RPMI8226 (cell line): ENCODE data around the gene RPS19BP1.

Experiments
- DNase-seq: peaks from one replicate; pipeline ENCODE4 v3.0.0-alpha.2; 2015

The RPS19BP1 gene

GRCh38 chr22:39558950-39559349 lies 26.4 kb upstream of the RPS19BP1 start:
- DNase-seq: no peak

- no peak for DNase-seq
Measured at GRCh38 chr22:39558254-39558727, 25.7 kb upstream of the RPS19BP1 start.

DNA sequence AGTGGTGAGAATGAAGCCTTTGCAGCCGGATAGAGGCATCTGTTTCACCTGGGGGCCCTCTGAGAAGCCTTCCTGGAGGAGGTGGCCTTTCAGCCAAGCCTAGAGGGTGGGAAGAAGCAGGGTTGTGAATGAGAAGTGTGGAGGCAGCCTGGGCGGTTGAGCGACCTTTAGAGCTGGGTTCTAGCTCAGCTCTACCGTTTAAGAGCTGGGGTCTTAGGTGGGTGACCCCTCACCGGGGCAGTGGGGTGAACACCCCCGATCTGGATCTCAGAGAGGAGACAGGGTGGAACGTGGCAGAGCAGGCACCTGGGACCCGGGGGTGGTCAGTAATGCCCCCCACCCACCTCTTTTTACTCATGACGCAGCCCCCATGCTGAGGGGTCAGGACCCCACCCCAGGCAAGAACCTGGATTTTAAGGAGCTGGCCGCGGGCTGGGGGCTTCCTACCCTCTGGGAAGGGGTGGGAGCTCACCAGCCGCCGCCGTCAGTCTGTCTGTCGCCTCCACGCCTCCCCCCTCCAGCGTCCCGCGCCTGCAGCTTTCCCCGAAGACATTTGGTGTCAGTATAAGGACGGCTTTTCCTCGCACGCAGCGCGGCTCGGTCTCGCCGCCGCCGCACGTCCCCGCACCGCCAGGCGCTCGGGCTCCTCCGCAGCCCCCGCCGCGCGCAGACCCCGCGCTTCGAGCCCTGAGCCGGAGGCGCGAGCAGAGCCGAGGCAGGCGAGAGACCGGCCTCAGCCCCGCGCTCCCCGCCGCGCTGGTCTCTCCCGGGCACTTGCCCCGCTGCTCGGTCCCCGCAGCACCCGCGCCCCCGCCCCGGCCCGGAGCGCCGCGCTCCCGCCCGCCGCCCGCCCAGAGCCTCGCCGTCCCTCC lies 24.7 kb upstream of the RPS19BP1 start:
- no peak for DNase-seq

DNA sequence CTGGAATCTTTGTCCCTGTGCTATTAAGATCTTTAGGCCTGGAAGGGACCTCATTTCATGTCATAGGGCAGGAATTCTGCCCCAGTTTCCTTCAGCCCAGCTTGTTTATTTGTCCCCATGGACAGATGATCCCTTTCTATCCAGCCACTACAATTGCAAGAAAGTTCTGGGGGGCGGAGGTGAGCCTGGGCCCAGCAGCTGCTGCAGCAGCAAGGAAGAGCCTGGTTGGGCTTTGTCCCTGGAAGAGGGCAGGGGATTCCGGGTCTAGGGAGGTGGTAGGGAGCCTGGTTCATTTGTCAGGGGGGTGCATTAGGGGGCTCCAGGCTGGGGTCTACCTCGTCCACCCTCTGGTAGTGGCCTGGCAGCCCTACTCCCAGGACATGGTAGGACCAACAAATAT lies 21.6 kb upstream of the RPS19BP1 start:
- DNase-seq: no peak

- no peak for DNase-seq
Measured at GRCh38 chr22:39553429-39553828, 20.9 kb upstream of the RPS19BP1 start.

DNA sequence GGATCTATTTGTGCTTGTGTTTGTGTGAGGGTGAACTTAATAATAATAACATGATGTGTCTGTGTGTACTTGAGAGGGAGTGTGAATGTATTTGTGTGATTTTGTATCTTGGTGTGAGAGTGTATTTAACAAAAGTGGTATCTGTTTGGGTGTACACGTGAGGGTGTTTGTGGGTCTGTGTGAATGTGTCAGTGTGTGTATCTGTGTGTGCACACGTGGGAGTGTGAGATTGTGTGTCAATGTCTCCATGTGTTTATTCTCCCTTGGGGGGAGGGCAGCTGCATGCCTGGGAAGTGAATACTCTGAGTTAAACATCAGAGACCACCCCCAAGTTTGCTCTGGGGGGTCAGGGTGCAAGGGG lies 15.0 kb upstream of the RPS19BP1 start:
- DNase-seq: no peak

DNA sequence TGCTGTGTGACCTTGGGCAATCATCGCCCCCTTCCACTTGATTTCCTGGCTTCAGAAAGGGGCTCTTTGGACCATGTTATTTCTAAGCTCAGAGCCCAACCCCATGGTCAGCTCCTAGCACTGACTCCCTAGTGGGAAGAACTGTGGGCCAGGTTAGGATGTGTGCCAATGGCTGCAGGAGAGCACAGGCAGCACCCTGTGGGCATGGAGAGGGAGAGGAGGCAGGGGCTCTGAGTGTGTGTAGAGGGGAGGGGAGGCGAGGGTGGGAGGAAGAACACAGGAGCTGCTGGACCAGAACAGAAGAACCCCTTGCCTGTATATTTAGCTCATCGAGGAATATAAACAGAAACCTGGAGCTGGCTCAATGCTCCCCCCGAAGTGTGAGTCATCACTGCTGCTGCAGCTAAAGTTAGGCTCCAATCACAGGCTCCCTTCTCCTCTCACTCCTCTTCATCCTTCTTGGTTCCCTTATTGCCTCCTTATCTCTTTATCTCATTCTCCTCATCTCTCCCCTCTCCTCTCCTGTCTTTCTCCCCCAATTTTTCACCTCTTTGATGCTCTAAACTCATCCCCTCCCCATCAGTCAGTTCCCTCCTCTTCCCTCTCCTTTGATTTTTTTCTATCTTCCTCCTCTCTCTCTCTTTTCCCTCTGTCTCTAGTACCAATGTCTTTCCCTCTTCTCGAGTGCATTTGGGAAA lies 14.5 kb upstream of the RPS19BP1 start:
- DNase-seq: no peak

- DNase-seq: no peak
Measured at GRCh38 chr22:39545386-39546365, 13.1 kb upstream of the RPS19BP1 start.

DNA sequence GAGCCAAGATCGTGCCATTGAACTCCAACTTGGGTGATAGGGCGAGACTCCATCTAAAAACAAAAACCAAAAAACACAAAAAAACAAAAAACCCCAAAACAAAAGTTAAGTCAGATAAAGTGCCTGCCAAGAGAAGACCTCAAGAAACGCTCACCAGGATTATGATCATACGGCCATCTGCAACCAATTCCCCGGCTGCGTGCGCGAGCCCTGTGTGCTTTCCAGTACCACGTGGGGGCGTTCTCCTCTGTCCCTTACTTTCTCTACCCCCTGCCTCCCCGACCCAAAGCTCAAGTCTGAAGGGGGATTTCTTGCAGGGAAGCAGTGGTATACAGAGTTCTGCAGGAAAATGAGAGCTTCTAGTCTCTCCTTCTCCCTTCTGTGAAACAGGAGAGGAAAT lies 10.5 kb upstream of the RPS19BP1 start:
- DNase-seq: peak; percentile 54

DNA sequence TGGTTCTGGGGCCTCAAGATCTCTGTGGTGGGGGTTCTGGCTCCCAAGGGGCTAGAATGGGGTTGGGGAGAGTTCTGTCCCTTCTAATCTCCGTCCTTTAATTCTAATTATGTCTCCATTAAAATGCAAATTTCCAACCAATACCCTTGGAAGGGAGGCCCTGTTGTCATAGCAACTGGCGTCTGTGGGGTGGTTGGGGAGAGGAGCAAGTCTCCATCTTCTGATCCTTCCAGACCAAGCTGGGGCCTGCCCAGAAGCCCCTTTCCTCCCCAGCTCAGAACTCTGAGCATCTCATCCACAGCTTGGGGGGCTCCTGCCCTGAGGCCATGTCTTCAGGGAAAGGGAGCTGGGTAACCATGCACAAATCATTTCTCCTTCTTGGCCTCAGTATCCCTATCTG lies 5.4 kb upstream of the RPS19BP1 start:
- no peak for DNase-seq

- DNase-seq: no peak
Measured at GRCh38 chr22:39536711-39537110, 4.2 kb upstream of the RPS19BP1 start.

GRCh38 chr22:39535831-39536449 lies 3.4 kb upstream of the RPS19BP1 start:
- no peak for DNase-seq

- DNase-seq: no peak
Measured at GRCh38 chr22:39535357-39535725, 2.8 kb upstream of the RPS19BP1 start.

GRCh38 chr22:39534591-39535356 lies 2.2 kb upstream of the RPS19BP1 start:
- DNase-seq: peak; percentile 83

- no peak for DNase-seq
Measured at GRCh38 chr22:39534092-39534506, 1.6 kb upstream of the RPS19BP1 start.

GRCh38 chr22:39530692-39531331 lies 1.7 kb downstream of the RPS19BP1 start:
- no peak for DNase-seq

GRCh38 chr22:39530116-39530515 lies 2.4 kb downstream of the RPS19BP1 start:
- DNase-seq: no peak

- DNase-seq: no peak
Measured at GRCh38 chr22:39529487-39529851, 3.1 kb downstream of the RPS19BP1 start.

DNA sequence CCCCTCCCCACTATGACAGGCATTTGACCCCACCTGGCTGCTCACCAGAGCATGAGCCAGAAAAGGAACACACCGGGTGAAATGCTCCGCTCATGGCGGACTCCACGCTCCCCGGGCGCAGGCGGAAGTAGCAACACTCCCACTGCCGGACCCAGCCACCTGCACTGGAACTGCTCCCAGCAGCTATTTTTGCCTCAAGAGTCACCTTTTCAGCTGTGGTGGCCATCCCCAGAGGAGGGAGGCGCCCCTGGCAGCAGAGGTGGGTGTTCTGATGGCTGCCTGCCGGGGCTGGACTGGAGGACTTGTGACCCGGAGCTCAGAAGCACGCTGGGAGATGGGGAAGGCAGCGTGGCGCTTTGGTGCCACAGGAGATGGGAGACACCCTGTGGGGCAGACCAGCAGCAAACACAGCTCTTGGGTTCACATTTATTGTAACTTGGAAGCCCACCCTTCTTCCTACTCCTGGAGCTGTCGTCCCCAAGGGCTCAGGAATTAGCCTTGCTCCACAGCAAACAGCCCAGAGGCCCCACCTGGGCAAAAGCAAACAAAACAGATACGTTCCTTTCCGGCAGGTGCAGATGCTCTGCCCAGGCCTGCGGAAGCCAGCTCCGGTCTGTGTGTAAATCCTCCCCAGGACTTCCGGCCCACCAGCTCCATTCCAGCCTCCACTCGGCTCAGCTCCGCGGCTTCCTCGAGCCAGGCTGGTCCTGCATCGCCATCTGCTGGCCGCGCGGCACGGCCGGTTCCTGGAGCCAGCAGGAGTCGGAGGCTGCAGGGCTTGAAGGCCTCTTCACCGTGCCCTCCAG lies 3.7 kb downstream of the RPS19BP1 start:
- DNase-seq: peak; percentile 96

GRCh38 chr22:39528080-39528661 lies 4.4 kb downstream of the RPS19BP1 start:
- DNase-seq: no peak
